GM10248 (cell line): Measurements from ENCODE around the gene MYO1H.

Source experiments
- CTCF ChIA-PET: fragments of 300-600 bp; sonication (Branson Sonifier 250); formaldehyde crosslinking; extraction: SDS; loops from one replicate; lab custom pipeline; 2021; ENCODE audit warnings: antibody characterized with exemption; lab: Yijun Ruan, JAX
- POLR2A ChIA-PET: fragments of 350-650 bp; sonication (Branson Sonifier 250); formaldehyde crosslinking; extraction: SDS; loops from one replicate; lab custom pipeline; 2020; ENCODE audit warnings: antibody characterized with exemption; lab: Yijun Ruan, JAX
- DNase-seq: peaks from one replicate; pipeline ENCODE4 v3.0.0; 2012; ENCODE audit errors: extremely low spot score
- TF ChIP-seq, protein P1 (sequence below): IDR thresholded peaks from 2 replicates; pipeline ENCODE4 v1.5.1; 2012; ENCODE audit warnings: mild to moderate bottlenecking, low read depth; ENCODE audit errors: extremely low read depth, missing control alignments, control extremely low read depth

MYO1H gene, protein sequence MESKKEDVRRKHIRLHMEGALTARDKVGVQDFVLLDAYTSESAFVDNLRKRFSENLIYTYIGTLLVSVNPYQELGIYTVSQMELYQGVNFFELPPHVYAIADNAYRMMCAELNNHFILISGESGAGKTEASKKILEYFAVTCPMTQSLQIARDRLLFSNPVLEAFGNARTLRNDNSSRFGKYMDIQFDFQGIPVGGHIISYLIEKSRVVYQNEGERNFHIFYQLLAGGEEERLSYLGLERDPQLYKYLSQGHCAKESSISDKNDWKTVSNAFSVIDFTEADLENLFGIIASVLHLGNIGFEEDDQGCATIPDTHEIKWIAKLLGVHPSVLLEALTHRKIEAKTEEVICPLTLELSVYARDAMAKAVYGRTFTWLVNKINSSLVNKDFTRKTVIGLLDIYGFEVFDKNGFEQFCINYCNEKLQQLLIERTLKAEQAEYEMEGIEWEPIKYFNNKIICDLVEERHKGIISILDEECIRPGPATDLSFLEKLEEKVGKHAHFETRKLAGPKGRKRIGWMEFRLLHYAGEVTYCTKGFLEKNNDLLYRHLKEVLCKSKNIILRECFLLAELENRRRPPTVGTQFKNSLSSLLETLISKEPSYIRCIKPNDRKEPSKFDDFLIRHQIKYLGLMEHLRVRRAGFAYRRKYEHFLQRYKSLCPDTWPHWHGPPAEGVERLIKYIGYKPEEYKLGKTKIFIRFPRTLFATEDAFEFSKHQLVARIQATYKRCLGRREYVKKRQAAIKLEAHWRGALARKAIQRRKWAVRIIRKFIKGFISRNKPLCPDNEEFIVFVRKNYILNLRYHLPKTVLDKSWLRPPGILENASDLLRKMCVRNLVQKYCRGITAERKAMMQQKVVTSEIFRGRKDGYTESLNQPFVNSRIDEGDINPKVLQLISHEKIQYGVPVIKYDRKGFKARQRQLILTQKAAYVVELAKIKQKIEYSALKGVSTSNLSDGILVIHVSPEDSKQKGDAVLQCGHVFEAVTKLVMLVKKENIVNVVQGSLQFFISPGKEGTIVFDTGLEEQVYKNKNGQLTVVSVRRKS

DNA sequence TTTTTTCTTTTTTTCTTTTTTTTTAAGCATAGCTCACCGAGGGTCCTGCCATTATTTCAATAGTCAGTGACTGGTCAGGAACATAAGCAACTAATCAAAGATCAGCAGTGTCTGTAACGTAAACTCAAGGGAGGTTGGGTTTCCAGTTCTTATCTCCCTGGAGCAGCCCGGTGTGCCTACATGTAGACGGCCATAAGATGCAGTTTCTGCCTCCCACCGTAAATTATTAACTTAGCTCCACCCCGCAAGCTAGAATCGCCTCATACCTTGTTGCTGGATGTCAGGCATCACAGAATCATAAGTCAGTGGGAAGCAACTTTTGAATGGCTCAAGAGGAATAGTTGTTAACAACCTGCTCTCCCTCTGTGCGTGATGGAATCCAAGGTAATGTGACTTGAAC, at the start of gene MYO1H:
MYO1H (plus strand) TSS at position 312 of the 400 bp plus-strand sequence; CDS start at position 373, 61 bp downstream.
- TF ChIP-seq, protein P1, sequence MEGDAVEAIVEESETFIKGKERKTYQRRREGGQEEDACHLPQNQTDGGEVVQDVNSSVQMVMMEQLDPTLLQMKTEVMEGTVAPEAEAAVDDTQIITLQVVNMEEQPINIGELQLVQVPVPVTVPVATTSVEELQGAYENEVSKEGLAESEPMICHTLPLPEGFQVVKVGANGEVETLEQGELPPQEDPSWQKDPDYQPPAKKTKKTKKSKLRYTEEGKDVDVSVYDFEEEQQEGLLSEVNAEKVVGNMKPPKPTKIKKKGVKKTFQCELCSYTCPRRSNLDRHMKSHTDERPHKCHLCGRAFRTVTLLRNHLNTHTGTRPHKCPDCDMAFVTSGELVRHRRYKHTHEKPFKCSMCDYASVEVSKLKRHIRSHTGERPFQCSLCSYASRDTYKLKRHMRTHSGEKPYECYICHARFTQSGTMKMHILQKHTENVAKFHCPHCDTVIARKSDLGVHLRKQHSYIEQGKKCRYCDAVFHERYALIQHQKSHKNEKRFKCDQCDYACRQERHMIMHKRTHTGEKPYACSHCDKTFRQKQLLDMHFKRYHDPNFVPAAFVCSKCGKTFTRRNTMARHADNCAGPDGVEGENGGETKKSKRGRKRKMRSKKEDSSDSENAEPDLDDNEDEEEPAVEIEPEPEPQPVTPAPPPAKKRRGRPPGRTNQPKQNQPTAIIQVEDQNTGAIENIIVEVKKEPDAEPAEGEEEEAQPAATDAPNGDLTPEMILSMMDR, result no peak
- no peak for DNase-seq
- CTCF ChIA-PET, result interaction anchor here (0.9 to 1.2 kb wide), 3 partner anchors 9 to 30 kb away, joined by 3 to 5 read pairs (median 3); no protein-coding TSS in a partner anchor
- POLR2A ChIA-PET, result no interaction called here

DNA sequence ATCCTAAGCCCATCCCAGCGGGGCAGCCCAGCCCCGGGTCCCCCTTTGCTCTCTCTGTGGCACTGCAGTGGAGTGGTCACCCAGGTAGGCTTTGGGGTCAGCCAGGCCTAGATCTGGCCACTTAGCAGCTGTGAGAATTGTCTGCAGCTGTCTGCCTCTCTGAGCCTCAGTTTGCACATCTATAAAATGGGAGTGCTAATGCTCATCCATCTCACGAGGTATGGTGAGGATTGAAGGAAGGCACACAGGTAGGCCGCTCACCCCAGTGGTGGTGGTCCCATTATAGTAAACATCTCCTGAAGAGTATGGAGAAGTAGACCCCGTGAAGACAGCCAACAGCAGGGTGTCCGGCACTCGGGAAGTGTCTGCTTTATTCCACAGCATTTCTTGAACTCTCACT, 47.9 kb upstream of the MYO1H start:
- POLR2A ChIA-PET, result no interaction called here
- DNase-seq, result no peak
- TF ChIP-seq, protein P1, result no peak
- CTCF ChIA-PET, result interaction anchor here (1.1 kb wide), 1 partner anchor 7 kb away, joined by 3 read pairs; no protein-coding TSS in a partner anchor

DNA sequence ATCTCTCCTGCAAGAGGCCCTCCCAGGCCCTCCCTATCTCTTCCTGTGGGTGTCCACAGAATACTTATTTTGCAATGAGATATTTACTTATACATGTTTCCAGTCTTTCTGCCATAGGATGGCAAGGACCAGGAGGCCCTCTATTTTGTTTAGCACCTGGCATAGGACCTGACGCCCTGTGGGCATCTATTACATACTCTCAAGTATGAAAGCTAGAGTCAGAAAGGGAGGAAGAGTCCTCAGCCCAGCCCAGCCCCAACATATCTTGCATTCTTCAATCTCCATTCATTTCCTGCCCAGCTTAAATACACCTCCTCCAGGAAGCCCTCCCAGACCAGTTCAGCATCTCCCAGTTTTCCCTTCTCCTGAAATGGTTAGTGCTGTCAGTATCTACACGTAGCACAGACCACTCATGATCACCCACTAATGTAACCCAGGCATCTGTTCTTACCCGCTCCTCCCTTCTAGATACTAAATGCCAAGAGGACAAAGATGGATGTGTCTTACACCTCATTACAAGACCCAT, 46.0 kb upstream of the MYO1H start:
- ChIA-PET POLR2A (no interaction called here), CTCF (interaction anchor here (1.4 to 2.2 kb wide), 2 partner anchors 10 to 40 kb away, joined by 4 to 5 read pairs; no protein-coding TSS in a partner anchor)
- DNase-seq, result no peak
- TF ChIP-seq, protein P1, result no peak

DNA sequence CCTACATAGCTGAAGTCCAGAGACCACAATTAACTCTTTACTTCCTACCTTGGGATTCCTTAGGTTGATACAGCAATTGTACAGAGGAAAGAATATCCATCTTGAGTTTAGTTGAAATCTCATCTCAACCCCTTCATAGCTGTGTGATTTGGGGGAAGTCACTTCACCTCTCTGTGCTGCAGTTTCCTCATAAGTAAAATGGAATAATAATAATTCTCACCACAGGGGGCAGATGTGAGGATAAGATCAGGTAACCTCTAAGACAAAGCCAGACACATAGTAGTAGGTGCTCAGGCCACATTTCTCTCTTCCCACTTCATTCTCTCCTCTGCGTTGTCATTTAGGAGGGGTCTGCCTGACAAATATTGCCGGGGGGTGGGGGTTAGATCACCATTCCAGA, 45.3 kb upstream of the MYO1H start:
- TF ChIP-seq, protein P1, result no peak
- no peak for DNase-seq
- CTCF ChIA-PET, result interaction anchor here (1.4 to 2.2 kb wide), 3 partner anchors 9 to 40 kb away, joined by 3 to 5 read pairs (median 4); no protein-coding TSS in a partner anchor
- POLR2A ChIA-PET, result no interaction called here

DNA sequence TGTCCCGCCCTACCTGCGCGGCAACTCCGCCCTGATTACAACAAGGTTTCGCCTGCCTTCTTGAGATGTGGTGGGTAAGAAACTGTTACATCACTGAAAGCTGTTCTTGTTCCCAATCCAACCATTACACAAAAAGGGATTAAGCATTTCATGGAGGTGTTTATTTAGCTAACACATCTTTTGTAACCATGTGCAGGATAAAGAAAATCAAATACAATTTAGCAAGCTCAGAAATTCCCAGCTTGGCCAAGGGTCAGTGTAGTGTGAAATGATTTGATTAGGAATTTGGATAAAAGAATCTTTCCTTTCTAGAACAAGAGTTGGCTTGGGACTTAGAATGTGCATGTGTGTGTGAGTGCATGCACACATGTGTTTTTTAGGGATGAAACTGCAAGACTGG, 44.9 kb upstream of the MYO1H start:
- TF ChIP-seq, protein P1, result no peak
- CTCF ChIA-PET, result interaction anchor here (1.4 to 2.2 kb wide), 3 partner anchors 9 to 41 kb away, joined by 3 to 5 read pairs (median 4); no protein-coding TSS in a partner anchor
- DNase-seq, result no peak
- POLR2A ChIA-PET, result no interaction called here
